Measurements from ENCODE around the gene RAB8A. TPM values are rescaled to one million over a fixed set of nuclear protein-coding genes. Genes with fewer than 3 reads are reported as not detected.
"Not testable (repeated sequence)": the region's sequence is repeated elsewhere in the genome, so short reads cannot be mapped to it uniquely, and the experiment has no call there.

The RAB8A gene
- total and polyA plus RNA-seq, 4 donors = 32.2 to 71.4 (median 60.3) TPM

DNA sequence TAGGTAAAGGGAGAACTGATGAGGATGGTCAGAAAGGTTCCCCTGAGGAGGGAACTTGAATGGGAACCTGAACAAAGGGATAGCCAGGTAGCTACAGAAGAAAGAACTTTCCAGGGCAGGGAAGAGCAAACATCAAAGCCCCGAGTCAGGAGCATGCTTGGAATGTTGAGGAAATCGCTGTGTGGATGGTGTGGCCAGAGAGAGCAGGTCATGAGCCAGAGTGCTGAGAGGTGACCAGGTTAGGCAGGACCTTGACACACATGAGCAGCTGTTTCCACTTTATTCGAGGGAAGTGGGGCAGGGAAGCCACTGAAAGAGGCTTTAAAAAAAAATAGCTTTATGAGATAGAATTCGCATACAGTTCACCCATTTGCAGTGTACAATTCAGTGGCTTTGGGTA lies 4.4 kb downstream of the RAB8A start:
- Histone ChIP-seq H3K4me1 (ENCODE audit: control insufficient read depth in 5 of 5, insufficient read depth in 5 of 5, low read length in 5 of 5) (peaks cover 0 to 19% (median 6%) of the 10 kb centered on the region in 5 donors), H3K27me3 (ENCODE audit: control insufficient read depth in 3 of 3, insufficient read depth in 3 of 3, low read length in 2 of 3) (no peaks in the 10 kb centered on the region), H3K9me3 (ENCODE audit: control insufficient read depth in 4 of 4, insufficient read depth in 3 of 4, low read length in 3 of 4) (no peaks in the 10 kb centered on the region), H3K36me3 (ENCODE audit: control insufficient read depth in 4 of 4, insufficient read depth in 4 of 4, low read length in 4 of 4) (peaks cover 6 to 33% (median 10%) of the 10 kb centered on the region in 4 donors), H3K4me3 (no peak overlapping the region), H3K9ac (ENCODE audit: insufficient read depth in 1 of 2, low read length in 2 of 2) (no peak overlapping the region), H3K27ac (ENCODE audit: low read depth in 1 of 2, low read length in 1 of 2) (no peak overlapping the region)
- ATAC-seq (ENCODE audit: insufficient read depth, low FRiP score) = no peak
- no peak for DNase-seq
- TF ChIP-seq CTCF (IDR thresholded peaks at IDR 0.05; ENCODE audit: control extremely low read depth, extremely low read depth) = no peak
- WGBS, 2 donors = 62 to 63% methylated on average over 4 of the region's 4 CpGs

- H3K4me3 ChIP-seq = no peak overlapping the region
- H3K9ac ChIP-seq (ENCODE audit: insufficient read depth in 1 of 2, low read length in 2 of 2) = no peak overlapping the region
- WGBS, 2 donors = 61 to 86% methylated on average over 11 of the region's 11 CpGs
- DNase-seq (no peak), ATAC-seq (ENCODE audit: insufficient read depth, low FRiP score) (no peak)
- H3K9me3 ChIP-seq (ENCODE audit: control insufficient read depth in 4 of 4, insufficient read depth in 3 of 4, low read length in 3 of 4) = no peaks in the 10 kb centered on the region
- no peak for TF ChIP-seq CTCF (IDR thresholded peaks at IDR 0.05; ENCODE audit: control extremely low read depth, extremely low read depth)
- peak overlapping the region in 1 of 2 donors; percentile 63 for H3K27ac ChIP-seq (ENCODE audit: low read depth in 1 of 2, low read length in 1 of 2)
- peaks cover 12 to 48% (median 14%) of the 10 kb centered on the region in 4 donors for H3K36me3 ChIP-seq (ENCODE audit: control insufficient read depth in 4 of 4, insufficient read depth in 4 of 4, low read length in 4 of 4)
- peaks cover 0 to 13% (median 3%) of the 10 kb centered on the region in 5 donors for H3K4me1 ChIP-seq (ENCODE audit: control insufficient read depth in 5 of 5, insufficient read depth in 5 of 5, low read length in 5 of 5)
- H3K27me3 ChIP-seq (ENCODE audit: control insufficient read depth in 3 of 3, insufficient read depth in 3 of 3, low read length in 2 of 3) = no peaks in the 10 kb centered on the region
Observed at GRCh38 chr19:16117594-16118033, 5.9 kb downstream of the RAB8A start.

- no peaks in the 10 kb centered on the region for H3K27me3 ChIP-seq (ENCODE audit: control insufficient read depth in 3 of 3, insufficient read depth in 3 of 3, low read length in 2 of 3)
- H3K9me3 ChIP-seq (ENCODE audit: control insufficient read depth in 4 of 4, insufficient read depth in 3 of 4, low read length in 3 of 4) = no peaks in the 10 kb centered on the region
- no peak overlapping the region for H3K4me3 ChIP-seq
- no peak overlapping the region for H3K9ac ChIP-seq (ENCODE audit: insufficient read depth in 1 of 2, low read length in 2 of 2)
- H3K36me3 ChIP-seq (ENCODE audit: control insufficient read depth in 4 of 4, insufficient read depth in 4 of 4, low read length in 4 of 4) = peaks cover 14 to 52% (median 16%) of the 10 kb centered on the region in 4 donors
- peak overlapping the region in 1 of 2 donors; percentile 78 for H3K27ac ChIP-seq (ENCODE audit: low read depth in 1 of 2, low read length in 1 of 2)
- peak; percentile 31 for ATAC-seq (ENCODE audit: insufficient read depth, low FRiP score)
- no peak for DNase-seq
- peaks cover 0 to 9% (median 0%) of the 10 kb centered on the region in 5 donors for H3K4me1 ChIP-seq (ENCODE audit: control insufficient read depth in 5 of 5, insufficient read depth in 5 of 5, low read length in 5 of 5)
- no peak for TF ChIP-seq CTCF (IDR thresholded peaks at IDR 0.05; ENCODE audit: control extremely low read depth, extremely low read depth)
- WGBS, 2 donors = 41 to 74% methylated on average over 12 of the region's 12 CpGs
Observed at GRCh38 chr19:16118489-16119033, 6.9 kb downstream of the RAB8A start.

GRCh38 chr19:16119075-16119857 lies 7.6 kb downstream of the RAB8A start:
- not testable (repeated sequence) for H3K4me1 ChIP-seq (ENCODE audit: control insufficient read depth in 5 of 5, insufficient read depth in 5 of 5, low read length in 5 of 5); ATAC-seq (ENCODE audit: insufficient read depth, low FRiP score); H3K27me3 ChIP-seq (ENCODE audit: control insufficient read depth in 3 of 3, insufficient read depth in 3 of 3, low read length in 2 of 3); H3K4me3 ChIP-seq; H3K9me3 ChIP-seq (ENCODE audit: control insufficient read depth in 4 of 4, insufficient read depth in 3 of 4, low read length in 3 of 4); H3K9ac ChIP-seq (ENCODE audit: insufficient read depth in 1 of 2, low read length in 2 of 2); DNase-seq
- WGBS, 2 donors = 76 to 83% methylated on average over 19 of the region's 19 CpGs
- peaks cover 15 to 56% (median 18%) of the 10 kb centered on the region in 4 donors for H3K36me3 ChIP-seq (ENCODE audit: control insufficient read depth in 4 of 4, insufficient read depth in 4 of 4, low read length in 4 of 4)
- H3K27ac ChIP-seq (ENCODE audit: low read depth in 1 of 2, low read length in 1 of 2) = peak overlapping the region in 1 of 2 donors; percentile 27
